GM04504 (cell line): ENCODE data around the gene FKBP5.
"Not testable (repeated sequence)": the region's sequence is repeated elsewhere in the genome, so short reads cannot be mapped to it uniquely, and the experiment has no call there.

Experiments used
- DNase-seq: peaks from one replicate; pipeline ENCODE4 v3.0.0-alpha.2; 2012; ENCODE audit warnings: low read depth

Gene FKBP5

GRCh38 chr6:35583893-35584688, 104.6 kb downstream of the FKBP5 start:
- DNase-seq = peak; percentile 40

GRCh38 chr6:35582315-35582714, 106.4 kb downstream of the FKBP5 start:
- DNase-seq = no peak

- DNase-seq = no peak
These were observed 107.1 kb downstream of the FKBP5 start for GRCh38 chr6:35581633-35582032.

GRCh38 chr6:35580836-35581235, 107.9 kb downstream of the FKBP5 start:
- DNase-seq = no peak

- no peak for DNase-seq
These were observed 112.0 kb downstream of the FKBP5 start for GRCh38 chr6:35576682-35577081.

GRCh38 chr6:35573495-35574110, 115.1 kb downstream of the FKBP5 start:
- DNase-seq = no peak

GRCh38 chr6:35570885-35571330, 117.8 kb downstream of the FKBP5 start:
- DNase-seq = not testable (repeated sequence)

- no peak for DNase-seq
These were observed 119.7 kb downstream of the FKBP5 start for GRCh38 chr6:35569011-35569461.

- DNase-seq = no peak
These were observed 121.9 kb downstream of the FKBP5 start for GRCh38 chr6:35566794-35567193.

GRCh38 chr6:35564733-35565132, 124.0 kb downstream of the FKBP5 start:
- no peak for DNase-seq

- no peak for DNase-seq
These were observed 126.7 kb downstream of the FKBP5 start for GRCh38 chr6:35562060-35562459.

- DNase-seq = no peak
These were observed 127.6 kb downstream of the FKBP5 start for GRCh38 chr6:35561113-35561512.

GRCh38 chr6:35558571-35558970, 130.1 kb downstream of the FKBP5 start:
- DNase-seq = no peak

GRCh38 chr6:35557239-35557638, 131.5 kb downstream of the FKBP5 start:
- no peak for DNase-seq

GRCh38 chr6:35554811-35555210, 133.9 kb downstream of the FKBP5 start:
- no peak for DNase-seq

- no peak for DNase-seq
These were observed 135.4 kb downstream of the FKBP5 start for GRCh38 chr6:35553315-35553714.

GRCh38 chr6:35552285-35552917, 136.3 kb downstream of the FKBP5 start:
- DNase-seq = peak; percentile 4

- no peak for DNase-seq
These were observed 138.3 kb downstream of the FKBP5 start for GRCh38 chr6:35550437-35550836.

GRCh38 chr6:35547676-35548075, 141.0 kb downstream of the FKBP5 start:
- DNase-seq = no peak

GRCh38 chr6:35544769-35545361, 143.8 kb downstream of the FKBP5 start:
- DNase-seq = no peak

- no peak for DNase-seq
These were observed 145.1 kb downstream of the FKBP5 start for GRCh38 chr6:35543459-35544193.

- no peak for DNase-seq
These were observed 146.9 kb downstream of the FKBP5 start for GRCh38 chr6:35541836-35542235.
